Adipocyte (in vitro differentiated cells): ENCODE results near the gene HPCAL1.

Source experiments
- DNase-seq: peaks from one replicate; pipeline ENCODE4 v3.0.0-alpha.2; 2015; ENCODE audit warnings: low read depth
- H3K27me3 ChIP-seq: replicated peaks from 2 replicates; pipeline ENCODE4 v1.7.0; 2013; ENCODE audit warnings: mild to moderate bottlenecking, low read length, moderate library complexity; ENCODE audit not compliant: control insufficient read depth, insufficient read depth
- H3K36me3 ChIP-seq: 2 replicates; pipeline ENCODE4 v1.7.0; 2013; ENCODE audit warnings: low read length, mild to moderate bottlenecking, moderate library complexity; ENCODE audit not compliant: control insufficient read depth, insufficient read depth, severe bottlenecking
- H3K4me1 ChIP-seq: 2 replicates; pipeline ENCODE4 v1.7.0; 2013; ENCODE audit warnings: mild to moderate bottlenecking, low read length, moderate library complexity; ENCODE audit not compliant: control insufficient read depth, insufficient read depth
- H3K4me3 ChIP-seq: 2 replicates; pipeline ENCODE4 v1.7.0; 2013; ENCODE audit warnings: mild to moderate bottlenecking, low read length, moderate library complexity
- H3K9ac ChIP-seq: 2 replicates; pipeline ENCODE4 v1.7.0; 2013; ENCODE audit warnings: mild to moderate bottlenecking, low read length, moderate library complexity
- H3K9me3 ChIP-seq: 2 replicates; pipeline ENCODE4 v1.7.0; 2013; ENCODE audit warnings: mild to moderate bottlenecking, low read length, moderate library complexity; ENCODE audit not compliant: control insufficient read depth

The HPCAL1 gene

DNA sequence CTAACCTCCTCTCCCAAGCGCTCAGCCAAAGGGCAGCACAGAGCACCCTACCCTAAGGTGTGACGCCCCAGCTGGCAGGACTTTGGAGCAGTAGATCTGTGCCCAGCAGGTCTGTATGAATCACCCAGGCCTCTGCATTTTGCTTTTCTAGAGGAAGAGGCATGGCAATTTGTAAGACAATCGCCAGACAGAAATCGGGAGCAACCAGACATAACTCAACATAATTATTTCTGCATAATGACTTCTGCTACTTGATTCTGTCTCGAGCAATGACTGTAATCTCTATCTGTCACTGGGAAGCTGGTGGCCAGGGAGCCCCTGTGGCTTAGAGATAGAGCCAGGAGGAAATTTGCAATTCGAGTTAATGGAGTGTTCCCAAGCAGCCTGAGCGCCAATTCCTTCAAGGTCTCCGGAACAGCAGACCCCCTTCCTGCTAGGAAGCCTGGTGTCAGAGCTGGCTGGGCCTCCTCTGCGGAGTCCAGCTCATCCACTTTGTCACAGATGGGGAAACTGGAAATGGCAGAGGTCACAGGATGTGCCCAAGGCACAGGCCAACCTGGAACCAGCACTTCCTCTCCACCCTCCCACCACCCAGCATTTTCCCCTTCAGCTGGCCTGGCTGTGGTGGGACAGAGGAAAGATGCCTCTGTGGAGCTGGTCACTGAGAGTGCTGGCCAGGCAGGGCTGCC is 90.4 kb downstream of the HPCAL1 start:
- H3K27me3 ChIP-seq = peaks cover 41% of the 10 kb centered on the region
- H3K4me3 ChIP-seq = no peak overlapping the region
- no peaks in the 10 kb centered on the region for H3K9me3 ChIP-seq
- DNase-seq = no peak
- no peak overlapping the region for H3K9ac ChIP-seq
- peaks cover 11% of the 10 kb centered on the region for H3K4me1 ChIP-seq
- H3K36me3 ChIP-seq = no peaks in the 10 kb centered on the region

DNA sequence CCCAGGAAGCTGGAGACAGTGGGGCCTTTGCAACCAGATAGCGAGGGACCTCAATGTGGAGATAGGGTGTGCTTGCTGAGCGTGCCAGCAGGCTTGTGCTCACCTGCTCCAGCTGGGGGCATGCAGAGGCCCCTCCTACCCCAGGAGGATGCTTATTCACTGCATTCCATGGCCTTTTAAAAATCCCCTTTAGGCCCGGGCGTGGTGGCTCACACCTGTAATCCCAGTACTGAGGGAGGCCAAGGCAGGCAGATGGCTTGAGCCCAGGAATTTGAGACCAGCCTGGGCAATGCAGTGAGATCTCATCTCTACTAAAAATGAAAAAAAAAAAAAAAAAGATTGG is 90.9 kb downstream of the HPCAL1 start:
- Histone ChIP-seq H3K27me3 (peaks cover 37% of the 10 kb centered on the region), H3K4me1 (peaks cover 11% of the 10 kb centered on the region), H3K4me3 (no peak overlapping the region), H3K9ac (no peak overlapping the region), H3K36me3 (no peaks in the 10 kb centered on the region), H3K9me3 (no peaks in the 10 kb centered on the region)
- no peak for DNase-seq

DNA sequence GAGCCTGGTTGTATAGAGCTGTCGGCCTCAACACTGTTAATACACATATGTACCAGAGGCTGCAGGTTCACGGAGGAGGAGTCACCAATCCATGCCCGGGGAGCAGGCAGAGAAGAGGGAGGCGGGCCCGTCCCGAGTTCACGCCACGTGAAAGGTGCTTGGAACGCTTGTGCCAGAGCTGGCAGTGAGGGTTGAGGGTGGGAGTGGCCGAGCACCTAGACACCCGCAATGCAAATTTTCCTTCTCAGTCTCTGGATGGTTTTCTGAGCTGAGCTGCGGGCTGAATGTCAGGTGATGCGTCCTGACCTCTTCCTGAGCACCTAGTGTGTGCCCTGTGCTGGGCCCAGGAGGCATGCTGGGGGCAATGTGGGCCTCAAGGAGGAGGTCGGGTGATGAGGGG is 93.2 kb downstream of the HPCAL1 start:
- H3K4me1 ChIP-seq = no peaks in the 10 kb centered on the region
- no peak overlapping the region for H3K9ac ChIP-seq
- no peaks in the 10 kb centered on the region for H3K36me3 ChIP-seq
- peaks cover 28% of the 10 kb centered on the region for H3K27me3 ChIP-seq
- no peak overlapping the region for H3K4me3 ChIP-seq
- DNase-seq = no peak
- no peaks in the 10 kb centered on the region for H3K9me3 ChIP-seq

DNA sequence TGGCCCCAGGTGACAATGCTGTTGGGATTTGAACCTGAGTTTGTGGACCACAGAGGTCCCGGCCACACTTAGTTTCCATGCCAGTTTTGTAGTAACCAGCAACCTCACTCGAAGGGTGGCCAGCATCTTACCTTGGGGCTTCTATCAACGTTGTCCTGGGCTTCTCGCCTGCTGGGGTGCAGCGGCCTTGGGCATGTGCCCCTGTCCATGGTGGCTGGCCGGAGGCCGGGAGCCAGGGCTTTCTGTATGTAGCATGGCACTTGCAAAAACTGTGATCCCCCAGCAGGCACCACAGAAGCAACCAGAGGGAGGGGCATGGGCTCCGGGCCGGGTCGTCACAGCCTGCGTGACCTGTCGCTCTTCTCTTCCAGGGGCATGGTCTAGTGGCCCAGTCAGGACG is 93.8 kb downstream of the HPCAL1 start:
- no peaks in the 10 kb centered on the region for H3K9me3 ChIP-seq
- no peaks in the 10 kb centered on the region for H3K36me3 ChIP-seq
- peaks cover 28% of the 10 kb centered on the region for H3K27me3 ChIP-seq
- no peak overlapping the region for H3K9ac ChIP-seq
- no peak for DNase-seq
- no peaks in the 10 kb centered on the region for H3K4me1 ChIP-seq
- H3K4me3 ChIP-seq = no peak overlapping the region

DNA sequence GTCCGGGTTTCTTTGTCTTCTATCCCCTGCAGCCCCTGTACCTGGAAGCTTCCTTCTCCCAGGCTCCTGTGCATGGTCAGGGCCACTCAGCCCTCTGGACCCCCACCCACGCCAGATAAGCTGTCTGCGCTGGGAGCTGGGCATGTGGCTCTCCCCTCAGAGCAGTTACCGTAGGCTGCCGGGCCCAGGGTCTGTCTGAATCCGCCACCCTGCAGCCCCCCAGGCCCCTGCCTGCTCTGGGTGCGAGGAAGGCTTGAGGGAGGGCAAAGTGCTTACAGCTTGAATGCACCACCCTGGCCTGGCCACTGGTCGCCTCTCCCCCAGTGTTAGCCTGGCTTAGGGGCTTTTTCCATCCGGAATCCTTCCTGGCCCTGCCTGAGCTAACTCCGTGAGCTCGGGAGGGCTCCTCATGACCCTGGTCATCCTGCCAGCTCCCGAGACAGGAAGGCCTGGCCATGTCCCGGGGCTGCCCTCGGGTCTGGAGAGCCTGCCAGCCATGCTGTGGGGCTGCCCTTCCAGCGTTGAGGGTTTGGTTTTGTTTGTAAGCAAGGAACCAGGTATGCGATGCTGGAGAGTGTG is 94.7 kb downstream of the HPCAL1 start:
- Histone ChIP-seq H3K27me3 (peaks cover 28% of the 10 kb centered on the region), H3K4me3 (no peak overlapping the region), H3K4me1 (peaks cover 4% of the 10 kb centered on the region), H3K9me3 (no peaks in the 10 kb centered on the region), H3K36me3 (no peaks in the 10 kb centered on the region), H3K9ac (no peak overlapping the region)
- no peak for DNase-seq

DNA sequence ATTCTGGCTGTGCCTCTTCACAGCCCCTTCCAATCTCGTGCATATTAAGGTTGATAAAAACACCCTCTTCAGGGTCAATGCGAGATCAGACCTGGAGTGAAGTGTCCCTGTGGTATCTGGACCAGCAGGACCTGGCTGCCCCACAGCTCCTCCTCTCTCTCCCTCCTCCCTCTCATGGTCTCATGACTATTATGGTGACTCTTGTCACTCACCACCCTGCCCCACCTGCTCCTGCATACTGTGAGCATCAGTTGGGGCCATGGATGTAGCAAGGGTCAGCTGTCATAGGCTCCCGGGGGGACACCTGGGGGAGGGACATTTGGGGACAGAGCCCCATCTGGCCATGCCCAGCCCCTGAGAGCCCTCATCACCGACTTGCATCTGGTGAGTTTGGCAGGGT is 95.2 kb downstream of the HPCAL1 start:
- Histone ChIP-seq H3K36me3 (no peaks in the 10 kb centered on the region), H3K4me3 (no peak overlapping the region), H3K9ac (no peak overlapping the region), H3K27me3 (peaks cover 28% of the 10 kb centered on the region), H3K4me1 (peaks cover 9% of the 10 kb centered on the region), H3K9me3 (no peaks in the 10 kb centered on the region)
- no peak for DNase-seq

DNA sequence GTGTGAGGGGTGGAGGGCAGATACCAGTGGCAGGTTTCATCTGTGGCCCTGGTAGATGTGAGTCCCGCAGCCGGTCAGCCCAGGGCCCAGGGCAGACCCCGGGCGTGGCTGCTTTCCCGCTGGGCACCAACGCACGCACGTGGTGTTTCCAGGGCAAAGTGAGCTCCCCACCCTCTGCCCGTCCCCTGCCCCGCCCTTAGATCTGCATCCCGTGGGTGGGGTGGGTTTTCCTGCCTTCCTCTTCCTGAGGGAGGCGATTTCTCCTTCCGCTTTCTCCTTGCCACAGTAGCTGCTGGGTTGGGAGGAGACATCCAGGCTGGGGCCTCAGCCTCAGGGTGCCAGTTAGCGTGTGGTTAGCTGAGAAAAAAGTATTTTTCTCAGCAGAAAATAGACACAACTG is 95.8 kb downstream of the HPCAL1 start:
- Histone ChIP-seq H3K9me3 (no peaks in the 10 kb centered on the region), H3K9ac (no peak overlapping the region), H3K4me1 (peaks cover 13% of the 10 kb centered on the region), H3K4me3 (no peak overlapping the region), H3K36me3 (no peaks in the 10 kb centered on the region), H3K27me3 (peaks cover 28% of the 10 kb centered on the region)
- DNase-seq = no peak

DNA sequence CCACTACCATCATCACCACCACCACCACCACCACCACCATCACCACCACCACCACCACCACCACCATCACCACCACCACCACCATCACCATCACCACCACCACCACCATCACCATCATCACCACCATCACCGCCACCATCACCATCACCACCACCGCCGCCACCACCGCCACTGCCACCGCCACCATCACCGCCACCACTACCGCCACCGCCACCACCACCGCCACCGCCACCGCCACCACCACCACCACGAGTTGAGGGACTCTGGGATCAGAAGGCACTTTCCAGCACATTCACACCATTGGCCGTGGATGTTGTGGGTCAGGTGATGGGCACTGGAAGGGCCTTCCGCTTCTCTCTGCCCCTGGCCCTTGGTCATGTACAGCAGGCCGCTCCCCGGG is 96.7 kb downstream of the HPCAL1 start:
- DNase-seq = no peak
- no peak overlapping the region for H3K9ac ChIP-seq
- peaks cover 28% of the 10 kb centered on the region for H3K27me3 ChIP-seq
- peaks cover 15% of the 10 kb centered on the region for H3K4me1 ChIP-seq
- no peak overlapping the region for H3K4me3 ChIP-seq
- no peaks in the 10 kb centered on the region for H3K36me3 ChIP-seq
- H3K9me3 ChIP-seq = no peaks in the 10 kb centered on the region

DNA sequence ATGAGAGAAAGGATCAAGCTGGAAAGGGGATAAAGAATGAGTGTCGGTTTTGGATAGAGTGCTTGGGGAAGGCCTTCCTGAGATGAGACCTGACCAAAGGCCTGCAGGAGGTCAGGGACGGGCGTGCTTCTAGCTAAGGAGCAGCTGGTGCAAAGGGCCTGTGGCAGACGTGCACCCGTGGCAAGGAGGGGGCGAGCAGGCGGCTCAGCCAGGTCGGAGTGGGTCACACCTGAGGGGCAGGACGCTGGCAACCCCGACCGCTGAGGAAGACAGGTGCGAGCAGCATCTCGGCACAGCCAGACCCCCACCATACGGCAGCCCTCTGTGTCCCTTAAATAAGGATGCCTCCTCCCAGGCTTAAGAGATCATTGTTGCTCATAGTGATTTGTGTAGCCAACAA is 97.3 kb downstream of the HPCAL1 start:
- Histone ChIP-seq H3K4me3 (no peak overlapping the region), H3K27me3 (peaks cover 28% of the 10 kb centered on the region), H3K9me3 (no peaks in the 10 kb centered on the region), H3K36me3 (no peaks in the 10 kb centered on the region), H3K4me1 (peaks cover 21% of the 10 kb centered on the region), H3K9ac (no peak overlapping the region)
- no peak for DNase-seq

DNA sequence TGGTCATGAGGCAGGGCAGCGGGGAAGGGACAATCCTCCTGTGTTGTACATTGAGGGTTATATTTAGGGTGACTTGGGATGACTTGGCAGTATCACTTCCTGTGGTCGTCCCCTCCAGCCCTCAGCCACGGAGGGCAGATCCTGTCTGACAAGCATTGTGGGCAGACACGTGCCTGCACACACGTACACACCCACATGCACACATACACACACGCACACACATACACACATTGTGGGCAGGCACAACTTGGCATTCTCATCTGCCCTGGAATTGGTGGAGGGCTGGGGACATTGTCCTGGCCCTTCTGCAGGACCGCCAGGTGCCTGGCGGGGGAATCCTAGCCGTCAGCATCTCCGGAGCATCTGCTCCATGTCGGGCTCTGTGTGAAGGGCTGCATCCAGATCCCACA is 97.9 kb downstream of the HPCAL1 start:
- no peak overlapping the region for H3K4me3 ChIP-seq
- H3K9me3 ChIP-seq = no peaks in the 10 kb centered on the region
- H3K9ac ChIP-seq = no peak overlapping the region
- no peaks in the 10 kb centered on the region for H3K36me3 ChIP-seq
- DNase-seq = no peak
- peaks cover 25% of the 10 kb centered on the region for H3K27me3 ChIP-seq
- peaks cover 26% of the 10 kb centered on the region for H3K4me1 ChIP-seq

DNA sequence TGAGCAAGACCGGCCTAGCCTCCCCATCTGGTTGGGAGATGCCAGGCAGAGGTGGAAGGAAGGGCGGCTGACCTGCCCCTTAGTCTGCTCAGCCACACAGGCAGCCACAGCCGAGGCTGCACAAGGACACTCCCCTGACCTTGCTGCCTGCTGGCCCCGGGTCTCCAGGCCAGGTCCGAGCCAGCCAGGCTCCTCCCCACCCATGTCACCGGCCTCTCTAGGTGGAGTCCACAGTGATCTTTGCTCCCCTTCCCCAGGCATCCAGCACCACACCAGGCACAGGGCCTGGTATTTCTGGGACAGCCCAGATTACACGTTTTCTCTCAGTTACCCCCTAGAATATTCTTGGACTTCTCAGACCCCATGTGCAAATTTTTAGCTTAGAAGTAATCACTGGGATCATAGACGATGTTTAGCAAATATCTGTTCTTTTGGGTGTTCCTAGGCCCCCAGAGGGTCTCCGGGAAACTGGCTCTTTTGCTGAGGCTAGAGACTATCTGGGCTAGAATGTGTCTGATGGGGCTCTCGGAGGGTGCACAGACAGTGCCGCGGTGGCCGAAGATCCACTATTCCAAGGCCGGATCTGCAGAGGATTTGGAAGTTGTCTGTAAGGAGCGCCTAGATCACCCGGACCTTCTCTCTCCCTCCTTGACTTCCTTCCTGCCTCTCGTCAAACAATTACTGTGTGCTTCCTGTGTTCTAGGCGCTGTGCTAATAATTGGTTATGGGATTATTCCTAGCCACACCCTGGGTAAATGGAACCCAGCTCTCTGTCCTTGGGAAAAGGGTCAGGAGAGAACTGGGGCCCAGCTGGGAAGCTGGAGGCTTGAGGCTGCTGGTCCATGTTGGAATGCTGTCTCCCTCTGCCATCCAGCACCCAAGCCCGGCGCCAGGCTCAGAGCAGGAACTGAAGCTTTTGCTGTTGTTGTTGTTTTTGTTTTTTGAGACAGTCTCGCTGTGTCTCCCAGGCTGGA is 98.6 kb downstream of the HPCAL1 start:
- Histone ChIP-seq H3K36me3 (no peaks in the 10 kb centered on the region), H3K4me1 (peaks cover 33% of the 10 kb centered on the region), H3K27me3 (peaks cover 24% of the 10 kb centered on the region), H3K9ac (no peak overlapping the region), H3K4me3 (no peak overlapping the region), H3K9me3 (no peaks in the 10 kb centered on the region)
- DNase-seq = no peak
